ENCODE measurements around the gene DOCK11. TPM values are rescaled to one million over a fixed set of nuclear protein-coding genes. Genes with fewer than 3 reads are reported as not detected.
"Not testable (repeated sequence)": the region's sequence is repeated elsewhere in the genome, so short reads cannot be mapped to it uniquely, and the experiment has no call there.

Gene DOCK11
- polyA plus RNA-seq, 3 donors from 2014 or later = 27.9 to 48.8 (median 28.9) TPM

DNA sequence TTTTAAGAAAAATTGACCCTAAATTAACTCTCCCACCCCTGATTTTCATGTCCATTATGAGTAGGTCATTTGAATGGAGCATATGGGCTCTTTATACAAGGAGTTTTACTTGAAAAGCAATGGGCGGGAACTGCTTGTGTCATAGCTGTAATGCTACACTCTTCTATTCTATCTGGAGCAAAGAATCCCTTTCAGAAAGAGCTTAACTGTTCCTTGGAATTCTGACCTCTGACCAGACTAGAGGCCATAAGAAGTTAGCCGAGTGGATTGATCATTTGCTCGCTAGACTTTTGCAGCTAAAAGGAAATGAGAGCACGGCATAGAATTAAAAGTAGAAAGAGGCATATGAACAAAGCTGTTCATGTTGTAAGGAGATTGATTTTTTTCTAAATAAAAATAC lies 79.1 kb downstream of the DOCK11 start:
- H3K4me1 Mint-ChIP-seq = no peaks in the 10 kb centered on the region
- no peak overlapping the region for H3K4me3 Mint-ChIP-seq
- H3K36me3 Mint-ChIP-seq = peaks cover 3 to 14% (median 6%) of the 10 kb centered on the region in 3 donors
- H3K27me3 Mint-ChIP-seq (ENCODE audit: low read depth in 3 of 3) = peaks cover 0 to 1% (median 0%) of the 10 kb centered on the region in 3 donors
- no peaks in the 10 kb centered on the region for H3K9me3 Mint-ChIP-seq
- DNase-seq = no peak
- no peak overlapping the region for H3K27ac Mint-ChIP-seq

DNA sequence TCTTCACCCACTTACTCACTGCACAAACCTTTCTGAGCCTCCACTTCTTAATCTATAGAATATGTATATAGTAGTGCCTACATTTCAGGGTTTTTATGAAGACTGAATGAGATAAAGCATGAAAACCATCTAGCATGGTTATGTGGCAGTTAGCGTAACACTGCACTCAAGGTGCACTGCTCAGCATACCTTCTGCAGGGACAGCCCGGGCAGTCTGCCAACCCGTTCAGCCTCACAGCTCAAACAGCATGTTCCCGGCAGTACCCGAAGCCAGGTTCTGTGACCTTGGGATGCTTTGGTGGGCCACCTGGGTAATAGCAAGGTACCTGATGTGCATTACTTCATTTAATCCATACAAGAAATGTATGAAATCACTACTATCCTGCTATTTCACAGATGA lies 81.4 kb downstream of the DOCK11 start:
- Mint-ChIP-seq H3K9me3 (no peaks in the 10 kb centered on the region), H3K36me3 (peaks cover 3 to 13% (median 10%) of the 10 kb centered on the region in 3 donors), H3K27me3 (ENCODE audit: low read depth in 3 of 3) (peaks cover 0 to 4% (median 0%) of the 10 kb centered on the region in 3 donors), H3K4me1 (no peaks in the 10 kb centered on the region), H3K4me3 (no peak overlapping the region), H3K27ac (no peak overlapping the region)
- DNase-seq = no peak

DNA sequence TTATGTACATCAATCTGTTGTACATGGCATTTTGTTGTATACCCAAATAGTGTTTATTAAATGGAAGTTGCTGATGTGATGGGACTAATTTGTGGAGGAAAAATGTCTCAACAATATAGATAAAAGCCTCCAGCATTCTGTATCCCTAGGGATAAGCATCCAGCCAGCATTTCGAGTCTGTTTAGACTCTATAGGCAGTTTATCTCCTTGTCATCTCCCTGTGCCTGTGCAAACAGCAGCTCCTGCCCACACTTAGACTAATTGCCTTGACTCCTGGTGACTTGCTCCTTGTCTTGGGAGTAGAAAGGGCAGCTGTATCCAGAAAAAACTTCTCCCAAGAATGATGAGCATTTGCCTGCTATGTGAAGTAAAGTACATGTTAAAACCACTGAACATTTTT lies 83.8 kb downstream of the DOCK11 start:
- Mint-ChIP-seq H3K36me3 (peaks cover 5 to 16% (median 15%) of the 10 kb centered on the region in 3 donors), H3K4me1 (no peaks in the 10 kb centered on the region), H3K27ac (peak overlapping the region in 1 of 6 donors; percentile 51), H3K4me3 (no peak overlapping the region), H3K9me3 (peaks cover 0 to 3% (median 0%) of the 10 kb centered on the region in 6 donors), H3K27me3 (ENCODE audit: low read depth in 3 of 3) (peaks cover 0 to 3% (median 0%) of the 10 kb centered on the region in 3 donors)
- no peak for DNase-seq

DNA sequence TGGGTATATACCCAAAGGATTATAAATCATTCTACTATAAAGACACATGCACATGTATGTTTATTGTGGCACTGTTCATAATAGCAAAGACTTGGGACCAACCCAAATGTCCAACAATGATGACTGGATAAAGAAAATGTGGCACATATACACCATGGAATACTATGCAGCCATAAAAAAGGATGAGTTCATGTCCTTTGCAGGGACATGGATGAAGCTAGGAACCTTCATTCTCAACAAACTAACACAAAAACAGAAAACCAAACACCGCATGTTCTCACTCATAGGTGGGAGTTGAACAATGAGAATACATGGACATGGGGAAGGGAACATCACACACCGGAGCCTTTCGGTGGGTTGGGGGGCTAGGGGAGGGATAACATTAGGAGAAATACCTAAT lies 87.3 kb downstream of the DOCK11 start:
- H3K4me3 Mint-ChIP-seq; DNase-seq; H3K27me3 Mint-ChIP-seq (ENCODE audit: low read depth in 3 of 3); H3K4me1 Mint-ChIP-seq; H3K9me3 Mint-ChIP-seq: not testable (repeated sequence)
- Mint-ChIP-seq H3K27ac (peak overlapping the region in 1 of 6 donors; percentile 20), H3K36me3 (peaks cover 5 to 29% (median 23%) of the 10 kb centered on the region in 3 donors)

DNA sequence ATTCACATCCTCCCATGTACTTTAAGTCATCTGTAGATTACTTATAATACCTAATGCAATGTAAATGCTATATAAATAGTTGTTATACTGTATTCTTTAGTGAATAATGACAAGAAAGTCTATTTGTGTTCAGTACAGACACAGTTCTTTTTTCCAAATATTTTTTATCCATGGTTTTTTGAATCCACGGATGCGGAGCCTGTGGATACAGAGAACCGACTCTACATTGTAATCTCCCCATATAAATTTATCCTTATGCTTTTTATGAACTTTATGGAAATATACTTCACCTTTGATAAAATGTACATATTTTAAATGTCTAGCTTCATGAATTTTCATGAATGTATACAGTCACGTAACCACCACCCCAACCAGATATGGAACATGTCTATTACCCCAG lies 88.2 kb downstream of the DOCK11 start:
- no peaks in the 10 kb centered on the region for H3K4me1 Mint-ChIP-seq
- H3K36me3 Mint-ChIP-seq = peaks cover 5 to 29% (median 23%) of the 10 kb centered on the region in 3 donors
- DNase-seq = no peak
- no peak overlapping the region for H3K27ac Mint-ChIP-seq
- peaks cover 0 to 3% (median 0%) of the 10 kb centered on the region in 6 donors for H3K9me3 Mint-ChIP-seq
- peaks cover 0 to 3% (median 3%) of the 10 kb centered on the region in 3 donors for H3K27me3 Mint-ChIP-seq (ENCODE audit: low read depth in 3 of 3)
- no peak overlapping the region for H3K4me3 Mint-ChIP-seq

DNA sequence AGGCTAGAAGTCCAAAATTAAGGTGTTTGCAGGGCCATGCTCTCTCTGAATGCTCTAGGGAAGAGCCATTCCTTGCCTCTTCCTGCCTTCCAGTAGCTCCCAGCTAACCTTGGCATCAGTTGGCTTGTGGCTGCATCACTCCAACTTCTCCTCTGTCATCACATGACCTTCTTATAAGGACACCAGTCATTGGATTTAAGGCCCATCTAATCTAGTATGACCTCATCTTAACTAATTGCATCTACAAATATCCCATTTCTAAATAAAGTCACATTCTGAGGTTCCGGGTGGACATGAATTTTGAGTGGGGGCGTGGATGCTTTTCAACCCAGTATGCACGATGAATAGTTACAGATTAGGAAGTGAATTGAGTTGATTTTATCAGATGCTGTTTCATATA lies 89.7 kb downstream of the DOCK11 start:
- no peak for DNase-seq
- Mint-ChIP-seq H3K36me3 (peaks cover 5 to 29% (median 17%) of the 10 kb centered on the region in 3 donors), H3K27me3 (ENCODE audit: low read depth in 3 of 3) (peaks cover 0 to 3% (median 3%) of the 10 kb centered on the region in 3 donors), H3K4me3 (no peak overlapping the region), H3K4me1 (no peaks in the 10 kb centered on the region), H3K27ac (peak overlapping the region in 2 of 6 donors; percentile 16 to 44), H3K9me3 (peaks cover 0 to 3% (median 0%) of the 10 kb centered on the region in 6 donors)

DNA sequence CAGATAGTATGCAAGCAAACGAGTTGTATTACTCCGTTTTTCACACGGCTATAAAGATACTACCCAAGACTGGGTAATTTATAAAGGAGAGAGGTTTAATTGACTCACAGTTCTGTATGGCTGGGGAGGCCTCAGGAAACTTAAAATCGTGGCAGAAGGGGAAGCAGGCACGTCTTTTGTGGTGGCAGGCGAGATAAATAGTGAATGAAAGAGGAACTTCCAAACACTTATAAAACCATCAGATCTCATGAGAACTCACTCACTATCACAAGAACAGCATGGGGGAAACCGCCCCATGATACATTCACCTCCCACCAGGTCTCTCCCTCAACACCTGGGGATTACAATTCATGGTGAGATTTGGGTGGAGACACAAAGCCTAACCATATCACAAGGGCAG lies 90.6 kb downstream of the DOCK11 start:
- H3K4me1 Mint-ChIP-seq; H3K4me3 Mint-ChIP-seq; H3K9me3 Mint-ChIP-seq; DNase-seq; H3K27me3 Mint-ChIP-seq (ENCODE audit: low read depth in 3 of 3): not testable (repeated sequence)
- Mint-ChIP-seq H3K27ac (peak overlapping the region in 2 of 6 donors; percentile 13 to 17), H3K36me3 (peaks cover 8 to 30% (median 13%) of the 10 kb centered on the region in 3 donors)

DNA sequence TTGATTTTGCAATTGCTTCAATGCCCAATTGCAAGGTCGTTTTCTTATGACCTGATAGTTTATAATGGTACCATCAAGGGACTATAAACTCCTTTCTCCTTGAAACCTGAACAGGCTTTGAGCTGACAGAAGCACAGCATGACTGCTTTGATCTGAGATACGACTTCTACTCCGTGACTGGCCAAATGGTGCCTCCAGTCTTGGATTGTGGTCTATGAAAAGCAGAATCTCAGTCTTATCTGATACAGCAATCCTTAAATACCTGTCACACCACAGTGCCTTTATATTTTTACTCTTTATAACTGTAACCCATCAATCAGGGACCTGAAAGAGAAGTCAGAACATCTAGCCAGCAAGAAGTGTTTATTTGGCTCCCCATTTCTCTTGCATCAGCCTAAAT lies 93.1 kb downstream of the DOCK11 start:
- H3K4me1 Mint-ChIP-seq = no peaks in the 10 kb centered on the region
- H3K27ac Mint-ChIP-seq = no peak overlapping the region
- no peaks in the 10 kb centered on the region for H3K9me3 Mint-ChIP-seq
- DNase-seq = no peak
- no peak overlapping the region for H3K4me3 Mint-ChIP-seq
- H3K27me3 Mint-ChIP-seq (ENCODE audit: low read depth in 3 of 3) = peaks cover 0 to 3% (median 0%) of the 10 kb centered on the region in 3 donors
- H3K36me3 Mint-ChIP-seq = peaks cover 4 to 21% (median 12%) of the 10 kb centered on the region in 3 donors

DNA sequence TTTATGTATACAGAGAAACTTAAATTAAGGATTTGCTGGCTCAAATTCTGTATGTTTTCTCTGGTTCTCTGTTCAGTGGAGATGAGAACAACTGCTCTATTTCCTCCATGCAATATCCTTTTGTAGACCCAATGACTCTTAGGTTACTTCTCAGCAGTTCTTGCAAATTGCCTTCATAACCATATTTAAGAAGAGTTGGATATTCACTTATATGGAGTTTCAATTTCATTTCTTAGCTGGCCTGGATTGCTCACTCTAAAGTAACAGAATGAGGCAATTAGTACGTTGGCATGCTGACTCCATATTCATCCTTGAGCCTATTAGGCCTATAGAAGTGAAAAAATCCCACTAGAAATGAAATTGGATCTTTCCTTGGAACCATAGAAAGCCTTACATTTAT lies 93.6 kb downstream of the DOCK11 start:
- peaks cover 4 to 21% (median 10%) of the 10 kb centered on the region in 3 donors for H3K36me3 Mint-ChIP-seq
- H3K4me1 Mint-ChIP-seq = no peaks in the 10 kb centered on the region

DNA sequence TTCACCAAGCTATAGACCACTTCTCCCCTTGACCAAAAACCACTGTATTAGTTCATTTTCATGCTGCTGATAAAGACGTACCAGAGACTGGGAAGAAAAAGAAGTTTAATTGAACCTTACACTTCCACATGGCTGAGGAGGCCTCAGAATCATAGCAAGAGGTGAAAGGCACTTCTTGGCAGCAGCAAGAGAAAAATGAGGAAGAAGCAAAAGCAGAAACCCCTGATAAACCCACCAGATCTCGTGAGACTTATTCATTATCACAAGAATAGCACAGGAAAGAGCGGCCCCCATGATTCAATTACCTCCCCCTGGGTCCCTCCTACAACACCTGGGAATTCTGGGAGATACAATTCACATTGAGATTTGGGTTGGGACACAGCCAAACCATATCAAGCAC lies 97.8 kb downstream of the DOCK11 start:
- Mint-ChIP-seq H3K4me3 (no peak overlapping the region), H3K9me3 (no peaks in the 10 kb centered on the region), H3K27ac (peak overlapping the region in 1 of 6 donors; percentile 22), H3K36me3 (peaks cover 3 to 13% (median 4%) of the 10 kb centered on the region in 3 donors), H3K4me1 (peaks cover 0 to 3% of the 10 kb centered on the region in 2 donors), H3K27me3 (ENCODE audit: low read depth in 3 of 3) (peaks cover 0 to 2% (median 0%) of the 10 kb centered on the region in 3 donors)
- no peak for DNase-seq

More for the DNA sequence above, 93.6 kb downstream of the DOCK11 start:
- DNase-seq = no peak
- Mint-ChIP-seq H3K27me3 (ENCODE audit: low read depth in 3 of 3) (peaks cover 0 to 3% (median 0%) of the 10 kb centered on the region in 3 donors), H3K27ac (no peak overlapping the region), H3K9me3 (no peaks in the 10 kb centered on the region), H3K4me3 (no peak overlapping the region)

DNA sequence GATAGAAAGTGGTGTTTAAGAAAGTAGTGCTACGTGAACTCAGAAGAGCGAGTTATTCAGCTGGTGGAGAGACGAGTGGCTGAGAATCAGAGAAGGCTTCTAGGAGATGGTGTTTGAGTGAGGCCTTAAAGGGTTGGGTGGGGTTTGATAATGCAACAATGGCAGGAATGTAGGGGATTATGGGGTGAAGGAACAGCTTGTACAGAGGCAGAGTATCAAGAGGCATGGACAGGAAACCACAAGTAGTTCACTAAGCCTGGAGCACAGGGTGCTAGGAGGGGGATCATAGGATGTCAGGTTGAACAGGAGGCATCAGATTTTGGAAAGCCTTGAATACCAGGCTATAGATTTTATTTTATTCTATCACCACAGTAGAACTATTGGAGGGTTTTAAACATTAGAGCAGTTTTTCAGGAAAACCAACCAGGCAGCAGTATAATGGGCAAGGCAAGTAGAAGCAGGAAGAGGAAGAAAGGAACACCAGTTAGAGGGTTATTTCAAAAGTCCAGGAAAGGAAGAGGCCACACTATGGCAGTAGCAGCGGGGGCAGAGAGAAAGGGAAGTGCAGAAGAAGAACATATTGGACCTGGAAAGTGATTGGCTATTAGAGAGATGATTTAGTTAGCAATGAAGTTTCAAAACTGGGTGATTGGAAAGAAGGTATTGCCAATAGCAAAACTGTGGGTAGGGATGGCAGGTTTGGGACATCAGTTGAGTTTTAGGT lies 99.2 kb downstream of the DOCK11 start:
- Mint-ChIP-seq H3K27me3 (ENCODE audit: low read depth in 3 of 3) (peaks cover 0 to 2% (median 0%) of the 10 kb centered on the region in 3 donors), H3K9me3 (no peaks in the 10 kb centered on the region), H3K36me3 (peaks cover 3 to 13% (median 4%) of the 10 kb centered on the region in 3 donors), H3K4me3 (no peak overlapping the region), H3K27ac (peak overlapping the region; percentile 21 to 69 (median 58)), H3K4me1 (peaks cover 0 to 3% of the 10 kb centered on the region in 2 donors)
- DNase-seq = no peak

DNA sequence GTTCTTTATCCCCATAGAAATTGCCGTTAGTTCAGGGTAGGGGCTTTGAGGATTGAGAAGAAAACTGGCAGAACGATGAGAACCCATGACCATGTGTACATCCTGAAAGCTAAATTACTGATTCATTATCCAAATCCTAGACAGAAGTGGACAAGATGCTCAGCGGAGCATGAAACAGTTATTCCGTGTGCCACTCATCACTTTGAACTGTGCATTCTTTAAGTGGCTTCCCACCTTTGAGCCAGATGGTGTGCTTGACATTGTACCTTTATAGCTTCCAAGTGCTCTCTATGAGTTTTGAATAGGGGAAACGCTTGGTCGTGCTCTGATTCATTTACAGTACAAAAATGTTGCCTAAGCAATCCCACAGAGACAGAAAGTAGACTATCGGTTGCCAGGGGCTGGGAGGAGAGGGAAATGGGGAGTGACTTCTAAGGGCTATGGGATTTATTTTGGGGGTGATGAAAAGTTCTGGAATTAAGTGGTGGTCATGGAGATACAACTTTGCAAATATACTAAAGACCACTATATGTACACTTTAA lies 100.0 kb downstream of the DOCK11 start:
- H3K27ac Mint-ChIP-seq = peak overlapping the region in 4 of 6 donors; percentile 21 to 55 (median 40)
- H3K4me1 Mint-ChIP-seq = peaks cover 0 to 3% of the 10 kb centered on the region in 2 donors
- DNase-seq = no peak
- H3K4me3 Mint-ChIP-seq = no peak overlapping the region
- H3K36me3 Mint-ChIP-seq = peaks cover 3 to 12% (median 4%) of the 10 kb centered on the region in 3 donors
- H3K9me3 Mint-ChIP-seq = no peaks in the 10 kb centered on the region
- peaks cover 0 to 2% (median 0%) of the 10 kb centered on the region in 3 donors for H3K27me3 Mint-ChIP-seq (ENCODE audit: low read depth in 3 of 3)

DNA sequence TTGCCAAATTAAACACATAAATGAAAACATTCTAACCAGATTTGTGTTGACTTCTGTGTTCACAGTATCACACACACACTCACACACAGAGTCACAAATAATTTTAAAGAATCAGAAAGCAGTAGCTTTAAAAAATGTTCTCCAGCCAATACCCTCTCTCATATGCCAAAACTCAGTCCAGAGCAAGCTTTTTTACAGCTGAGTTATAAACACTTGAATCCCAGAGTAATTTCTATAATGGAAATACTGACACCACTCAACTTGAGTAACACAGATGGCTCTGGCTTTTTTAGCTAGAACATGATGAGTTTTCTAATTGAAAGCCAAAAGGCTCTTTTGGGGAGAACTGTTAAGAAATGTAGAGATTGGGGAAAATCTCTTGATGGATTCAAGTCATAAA lies 100.8 kb downstream of the DOCK11 start:
- peaks cover 0 to 3% of the 10 kb centered on the region in 2 donors for H3K4me1 Mint-ChIP-seq
- peak overlapping the region in 1 of 6 donors; percentile 32 for H3K27ac Mint-ChIP-seq
- DNase-seq = no peak
- H3K27me3 Mint-ChIP-seq (ENCODE audit: low read depth in 3 of 3) = peaks cover 0 to 2% (median 0%) of the 10 kb centered on the region in 3 donors
- no peak overlapping the region for H3K4me3 Mint-ChIP-seq
- H3K36me3 Mint-ChIP-seq = peaks cover 0 to 8% (median 3%) of the 10 kb centered on the region in 3 donors
- no peaks in the 10 kb centered on the region for H3K9me3 Mint-ChIP-seq

DNA sequence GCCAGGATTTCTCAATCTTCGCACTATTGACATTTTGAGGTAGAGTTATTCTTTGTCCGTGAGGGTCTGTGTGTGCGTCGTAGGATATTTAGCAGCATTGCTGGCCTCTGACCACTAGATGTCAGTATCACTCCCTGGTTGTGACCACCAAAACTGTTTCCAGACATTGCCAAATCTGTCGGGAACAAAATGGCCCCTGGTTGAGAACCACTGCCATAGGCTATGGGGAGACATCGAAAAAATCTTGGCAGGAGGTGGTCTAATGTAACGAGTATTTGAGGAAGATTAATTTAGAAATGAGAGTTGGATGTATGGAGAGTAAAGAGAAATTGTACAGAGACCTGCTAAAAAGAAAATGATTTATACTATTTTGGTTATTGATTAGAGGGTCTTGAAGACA lies 108.4 kb downstream of the DOCK11 start:
- H3K9me3 Mint-ChIP-seq = no peaks in the 10 kb centered on the region
- no peak overlapping the region for H3K4me3 Mint-ChIP-seq
- peaks cover 0 to 9% (median 5%) of the 10 kb centered on the region in 3 donors for H3K27me3 Mint-ChIP-seq (ENCODE audit: low read depth in 3 of 3)
- peaks cover 0 to 10% (median 0%) of the 10 kb centered on the region in 3 donors for H3K36me3 Mint-ChIP-seq
- peak; percentile 28 to 37 (median 35) for DNase-seq
- H3K27ac Mint-ChIP-seq = peak overlapping the region; percentile 48 to 86 (median 74)
- peaks cover 6 to 28% of the 10 kb centered on the region in 2 donors for H3K4me1 Mint-ChIP-seq

All from immature natural killer cell (primary cell).